ENCODE measurements around the gene CKAP5.
"Not testable (repeated sequence)": the region's sequence is repeated elsewhere in the genome, so short reads cannot be mapped to it uniquely, and the experiment has no call there.

CKAP5 gene

GRCh38 chr11:46837860-46838259, 8.2 kb downstream of the CKAP5 start:
- H3K4me3 Mint-ChIP-seq: no peak overlapping the region
- H3K9me3 Mint-ChIP-seq: no peaks in the 10 kb centered on the region
- peaks cover 6% of the 10 kb centered on the region for H3K36me3 Mint-ChIP-seq
- H3K27ac Mint-ChIP-seq: no peak overlapping the region
- peaks cover 16% of the 10 kb centered on the region for H3K4me1 Mint-ChIP-seq
- DNase-seq (ENCODE audit: low spot score in 2 of 2): no peak
- no peak for ATAC-seq (ENCODE audit: low read depth)
- no peaks in the 10 kb centered on the region for H3K27me3 Mint-ChIP-seq

GRCh38 chr11:46836870-46837269, 9.2 kb downstream of the CKAP5 start:
- Mint-ChIP-seq H3K4me3 (no peak overlapping the region), H3K36me3 (peaks cover 6% of the 10 kb centered on the region), H3K27ac (no peak overlapping the region), H3K4me1 (peaks cover 15% of the 10 kb centered on the region), H3K9me3 (no peaks in the 10 kb centered on the region), H3K27me3 (no peaks in the 10 kb centered on the region)
- ATAC-seq (ENCODE audit: low read depth): no peak
- DNase-seq (ENCODE audit: low spot score in 2 of 2): no peak

- Mint-ChIP-seq H3K4me1 (peaks cover 15% of the 10 kb centered on the region), H3K4me3 (no peak overlapping the region), H3K9me3 (no peaks in the 10 kb centered on the region), H3K36me3 (peaks cover 6% of the 10 kb centered on the region), H3K27ac (no peak overlapping the region), H3K27me3 (no peaks in the 10 kb centered on the region)
- ATAC-seq (ENCODE audit: low read depth): no peak
- DNase-seq (ENCODE audit: low spot score in 2 of 2): no peak
Measured at GRCh38 chr11:46836431-46836830, 9.6 kb downstream of the CKAP5 start.

- H3K36me3 Mint-ChIP-seq: peaks cover 6% of the 10 kb centered on the region
- H3K4me1 Mint-ChIP-seq: peaks cover 17% of the 10 kb centered on the region
- no peaks in the 10 kb centered on the region for H3K9me3 Mint-ChIP-seq
- no peak for DNase-seq (ENCODE audit: low spot score in 2 of 2)
- H3K27me3 Mint-ChIP-seq: no peaks in the 10 kb centered on the region
- no peak for ATAC-seq (ENCODE audit: low read depth)
- H3K4me3 Mint-ChIP-seq: no peak overlapping the region
- H3K27ac Mint-ChIP-seq: no peak overlapping the region
Measured at GRCh38 chr11:46835897-46836296, 10.2 kb downstream of the CKAP5 start.

- Mint-ChIP-seq H3K27ac (no peak overlapping the region), H3K4me3 (no peak overlapping the region), H3K4me1 (peaks cover 19% of the 10 kb centered on the region), H3K36me3 (peaks cover 6% of the 10 kb centered on the region), H3K27me3 (no peaks in the 10 kb centered on the region), H3K9me3 (no peaks in the 10 kb centered on the region)
- no peak for ATAC-seq (ENCODE audit: low read depth)
- no peak for DNase-seq (ENCODE audit: low spot score in 2 of 2)
Measured at GRCh38 chr11:46834821-46835220, 11.3 kb downstream of the CKAP5 start.

GRCh38 chr11:46832511-46833214, 13.4 kb downstream of the CKAP5 start:
- no peak for ATAC-seq (ENCODE audit: low read depth)
- peaks cover 18% of the 10 kb centered on the region for H3K4me1 Mint-ChIP-seq
- no peak for DNase-seq (ENCODE audit: low spot score in 2 of 2)

GRCh38 chr11:46827995-46828394, 18.1 kb downstream of the CKAP5 start:
- peak overlapping the region; percentile 30 for H3K4me3 Mint-ChIP-seq
- no peaks in the 10 kb centered on the region for H3K36me3 Mint-ChIP-seq
- DNase-seq (ENCODE audit: low spot score in 2 of 2): no peak

More at GRCh38 chr11:46832511-46833214, 13.4 kb downstream of the CKAP5 start:
- Mint-ChIP-seq H3K9me3 (no peaks in the 10 kb centered on the region), H3K27me3 (no peaks in the 10 kb centered on the region), H3K27ac (no peak overlapping the region), H3K36me3 (peaks cover 5% of the 10 kb centered on the region), H3K4me3 (no peak overlapping the region)

GRCh38 chr11:46826310-46827044, 19.6 kb downstream of the CKAP5 start:
- no peak overlapping the region for H3K27ac Mint-ChIP-seq
- H3K4me1 Mint-ChIP-seq: peaks cover 19% of the 10 kb centered on the region
- H3K27me3 Mint-ChIP-seq: no peaks in the 10 kb centered on the region
- DNase-seq (ENCODE audit: low spot score in 2 of 2): peak; percentile 53 to 64
- no peaks in the 10 kb centered on the region for H3K9me3 Mint-ChIP-seq
- H3K4me3 Mint-ChIP-seq: peak overlapping the region; percentile 80
- H3K36me3 Mint-ChIP-seq: no peaks in the 10 kb centered on the region
- ATAC-seq (ENCODE audit: low read depth): peak; percentile 100

More at GRCh38 chr11:46827995-46828394, 18.1 kb downstream of the CKAP5 start:
- Mint-ChIP-seq H3K4me1 (peaks cover 19% of the 10 kb centered on the region), H3K27ac (no peak overlapping the region), H3K27me3 (no peaks in the 10 kb centered on the region), H3K9me3 (no peaks in the 10 kb centered on the region)
- ATAC-seq (ENCODE audit: low read depth): no peak

- Mint-ChIP-seq H3K4me3 (no peak overlapping the region), H3K4me1 (peaks cover 4% of the 10 kb centered on the region), H3K9me3 (no peaks in the 10 kb centered on the region), H3K27me3 (no peaks in the 10 kb centered on the region), H3K27ac (peak overlapping the region; percentile 70), H3K36me3 (peaks cover 21% of the 10 kb centered on the region)
- no peak for ATAC-seq (ENCODE audit: low read depth)
- no peak for DNase-seq (ENCODE audit: low spot score in 2 of 2)
Measured at GRCh38 chr11:46808799-46809431, 37.2 kb downstream of the CKAP5 start.

- no peak overlapping the region for H3K27ac Mint-ChIP-seq
- no peaks in the 10 kb centered on the region for H3K4me1 Mint-ChIP-seq
- peaks cover 14% of the 10 kb centered on the region for H3K36me3 Mint-ChIP-seq
- ATAC-seq (ENCODE audit: low read depth) (no peak), DNase-seq (ENCODE audit: low spot score in 2 of 2) (no peak)
- H3K9me3 Mint-ChIP-seq: no peaks in the 10 kb centered on the region
- no peaks in the 10 kb centered on the region for H3K27me3 Mint-ChIP-seq
- no peak overlapping the region for H3K4me3 Mint-ChIP-seq
Measured at GRCh38 chr11:46801694-46802470, 44.2 kb downstream of the CKAP5 start.

- DNase-seq (ENCODE audit: low spot score in 2 of 2) (no peak), ATAC-seq (ENCODE audit: low read depth) (no peak)
- Mint-ChIP-seq H3K4me1 (no peaks in the 10 kb centered on the region), H3K27me3 (no peaks in the 10 kb centered on the region), H3K4me3 (no peak overlapping the region), H3K27ac (no peak overlapping the region), H3K36me3 (peaks cover 15% of the 10 kb centered on the region), H3K9me3 (no peaks in the 10 kb centered on the region)
Measured at GRCh38 chr11:46800177-46800576, 45.9 kb downstream of the CKAP5 start.

- peaks cover 15% of the 10 kb centered on the region for H3K36me3 Mint-ChIP-seq
- H3K27me3 Mint-ChIP-seq; ATAC-seq (ENCODE audit: low read depth); H3K4me1 Mint-ChIP-seq; H3K27ac Mint-ChIP-seq; H3K4me3 Mint-ChIP-seq; DNase-seq (ENCODE audit: low spot score in 2 of 2); H3K9me3 Mint-ChIP-seq: not testable (repeated sequence)
Measured at GRCh38 chr11:46799725-46800124, 46.4 kb downstream of the CKAP5 start.

- H3K4me3 Mint-ChIP-seq: no peak overlapping the region
- no peaks in the 10 kb centered on the region for H3K9me3 Mint-ChIP-seq
- H3K27me3 Mint-ChIP-seq: no peaks in the 10 kb centered on the region
- no peak overlapping the region for H3K27ac Mint-ChIP-seq
- no peaks in the 10 kb centered on the region for H3K4me1 Mint-ChIP-seq
- peaks cover 39% of the 10 kb centered on the region for H3K36me3 Mint-ChIP-seq
- DNase-seq (ENCODE audit: low spot score in 2 of 2) (no peak), ATAC-seq (ENCODE audit: low read depth) (no peak)
Measured at GRCh38 chr11:46778416-46778815, 67.7 kb downstream of the CKAP5 start.

- no peaks in the 10 kb centered on the region for H3K9me3 Mint-ChIP-seq
- no peak for ATAC-seq (ENCODE audit: low read depth)
Measured at GRCh38 chr11:46776878-46777277, 69.2 kb downstream of the CKAP5 start.

More at GRCh38 chr11:46776878-46777277, 69.2 kb downstream of the CKAP5 start:
- DNase-seq (ENCODE audit: low spot score in 2 of 2): no peak
- no peaks in the 10 kb centered on the region for H3K4me1 Mint-ChIP-seq
- H3K36me3 Mint-ChIP-seq: peaks cover 40% of the 10 kb centered on the region
- H3K4me3 Mint-ChIP-seq: no peak overlapping the region
- no peak overlapping the region for H3K27ac Mint-ChIP-seq
- H3K27me3 Mint-ChIP-seq: no peaks in the 10 kb centered on the region
